Measurements from ENCODE around the gene EFCAB6.

GRCh38 chr22:43669190-43669589, 142.9 kb downstream of the EFCAB6 start:
- TF ChIP-seq, protein P1, sequence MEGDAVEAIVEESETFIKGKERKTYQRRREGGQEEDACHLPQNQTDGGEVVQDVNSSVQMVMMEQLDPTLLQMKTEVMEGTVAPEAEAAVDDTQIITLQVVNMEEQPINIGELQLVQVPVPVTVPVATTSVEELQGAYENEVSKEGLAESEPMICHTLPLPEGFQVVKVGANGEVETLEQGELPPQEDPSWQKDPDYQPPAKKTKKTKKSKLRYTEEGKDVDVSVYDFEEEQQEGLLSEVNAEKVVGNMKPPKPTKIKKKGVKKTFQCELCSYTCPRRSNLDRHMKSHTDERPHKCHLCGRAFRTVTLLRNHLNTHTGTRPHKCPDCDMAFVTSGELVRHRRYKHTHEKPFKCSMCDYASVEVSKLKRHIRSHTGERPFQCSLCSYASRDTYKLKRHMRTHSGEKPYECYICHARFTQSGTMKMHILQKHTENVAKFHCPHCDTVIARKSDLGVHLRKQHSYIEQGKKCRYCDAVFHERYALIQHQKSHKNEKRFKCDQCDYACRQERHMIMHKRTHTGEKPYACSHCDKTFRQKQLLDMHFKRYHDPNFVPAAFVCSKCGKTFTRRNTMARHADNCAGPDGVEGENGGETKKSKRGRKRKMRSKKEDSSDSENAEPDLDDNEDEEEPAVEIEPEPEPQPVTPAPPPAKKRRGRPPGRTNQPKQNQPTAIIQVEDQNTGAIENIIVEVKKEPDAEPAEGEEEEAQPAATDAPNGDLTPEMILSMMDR (IDR thresholded peaks at IDR 0.05) = no peak
- no peak for TF ChIP-seq POLR2A (IDR thresholded peaks at IDR 0.05)

Data from heart left ventricle (tissue), 13 donors.